Stimulated activated CD4-positive, alpha-beta T cell treated with anti-CD3 and anti-CD28 coated beads, Interleukin-1b, Interleukin-23, amount 100 ng/mL, for 48 hours (primary cell): ENCODE results near the gene MYH14.
"Not testable (repeated sequence)": the region's sequence is repeated elsewhere in the genome, so short reads cannot be mapped to it uniquely, and the experiment has no call there.

Experiments
- DNase-seq: peaks from one replicate; pipeline ENCODE4 v3.0.0-alpha.2; 2020

Gene MYH14

GRCh38 chr19:50322931-50323781, 119.7 kb downstream of the MYH14 start:
- DNase-seq: no peak

- no peak for DNase-seq
These were observed 120.3 kb downstream of the MYH14 start for GRCh38 chr19:50323782-50324133.

- no peak for DNase-seq
These were observed 120.9 kb downstream of the MYH14 start for GRCh38 chr19:50324331-50324730.

GRCh38 chr19:50325310-50326100, 122.1 kb downstream of the MYH14 start:
- peak; percentile 81 for DNase-seq

- DNase-seq: no peak
These were observed 122.8 kb downstream of the MYH14 start for GRCh38 chr19:50326101-50326664.

GRCh38 chr19:50327013-50327412, 123.6 kb downstream of the MYH14 start:
- no peak for DNase-seq

GRCh38 chr19:50327461-50328223, 124.2 kb downstream of the MYH14 start:
- DNase-seq: no peak

GRCh38 chr19:50328224-50328872, 124.9 kb downstream of the MYH14 start:
- DNase-seq: peak; percentile 53

GRCh38 chr19:50328873-50329145, 125.4 kb downstream of the MYH14 start:
- DNase-seq: no peak

- peak; percentile 100 for DNase-seq
These were observed 125.9 kb downstream of the MYH14 start, which contains the start of gene KCNC3 for GRCh38 chr19:50329146-50329925. TSS of gene KCNC3 (minus strand) at chr19:50329377. CDS start at chr19:50329082, 295 bp downstream.

GRCh38 chr19:50329926-50330294, 126.5 kb downstream of the MYH14 start:
- DNase-seq: not testable (repeated sequence)

GRCh38 chr19:50330365-50331078, 127.1 kb downstream of the MYH14 start:
- peak; percentile 89 for DNase-seq

GRCh38 chr19:50331221-50331993, 128.0 kb downstream of the MYH14 start:
- DNase-seq: no peak

- no peak for DNase-seq
These were observed 128.5 kb downstream of the MYH14 start for GRCh38 chr19:50331994-50332243.

- DNase-seq: no peak
These were observed 129.0 kb downstream of the MYH14 start for GRCh38 chr19:50332244-50333038.

- peak; percentile 97 for DNase-seq
These were observed 129.9 kb downstream of the MYH14 start for GRCh38 chr19:50333235-50333736.

GRCh38 chr19:50333737-50334617, 130.6 kb downstream of the MYH14 start:
- no peak for DNase-seq

GRCh38 chr19:50334741-50335421, 131.5 kb downstream of the MYH14 start:
- no peak for DNase-seq
